ENCODE data around the gene TRAFD1. TPM values are rescaled to one million over a fixed set of nuclear protein-coding genes. Genes with fewer than 3 reads are reported as not detected.

The TRAFD1 gene
- total and polyA plus RNA-seq, 9 of the 15 experiments (the other 6 are each of a cell fraction or from before 2014, with no cell fraction given) = 41.3 to 85.5 (median 54.5) TPM

DNA sequence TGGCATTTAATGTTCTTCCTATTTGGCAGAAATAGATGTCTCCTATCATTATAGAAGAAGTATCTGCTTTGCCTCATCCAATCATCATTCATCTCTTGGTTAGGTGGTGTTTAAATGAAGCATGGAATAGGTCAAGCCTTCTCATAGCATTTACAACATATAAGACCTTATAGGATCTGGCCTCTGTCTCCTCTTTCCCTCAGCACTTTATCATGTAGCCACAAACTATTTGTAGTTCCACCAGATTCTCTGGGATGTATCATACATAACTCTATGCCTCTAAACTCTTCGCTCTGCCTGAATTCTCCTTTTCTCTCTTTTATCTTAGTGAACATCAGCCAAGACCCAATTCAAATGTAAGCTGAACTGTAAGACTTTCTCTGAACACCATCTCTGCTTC lies 37.5 kb upstream of the TRAFD1 start (continued):
- no peak for TF ChIP-seq AFF4 (CRISPR knock-in tag; IDR thresholded peaks at IDR 0.05)

GRCh38 chr12:112091563-112091962 lies 33.8 kb upstream of the TRAFD1 start:
- ATAC-seq (no peak), FAIRE-seq (no peak)
- POLR2A ChIA-PET = interaction anchor here (1.2 kb wide), 1 partner anchor 60 kb away, joined by 3 read pairs; no protein-coding TSS in a partner anchor
- TF ChIP-seq POLR2B (IDR thresholded peaks at IDR 0.05; ENCODE audit: low read depth, partially characterized antibody) (no peak), FOXJ3 (CRISPR knock-in tag; IDR thresholded peaks at IDR 0.05) (no peak), SMAD3 (CRISPR knock-in tag; conservative IDR thresholded peaks at IDR 0.05) (no peak), BRCA1 (IDR thresholded peaks at IDR 0.05) (no peak), BRCA1 (CRISPR knock-in tag; IDR thresholded peaks at IDR 0.05) (no peak), ZNF24 (IDR thresholded peaks at IDR 0.05) (no peak), ZNF764 (CRISPR knock-in tag; IDR thresholded peaks at IDR 0.05; ENCODE audit: low read depth) (no peak), RBM25 (IDR thresholded peaks at IDR 0.05; ENCODE audit: low read depth, low read length, severe bottlenecking) (no peak), PHB (CRISPR knock-in tag; IDR thresholded peaks at IDR 0.05) (no peak), ZC3H11A (IDR thresholded peaks at IDR 0.05; ENCODE audit: low read depth, low read length) (no peak), TRIM24 (IDR thresholded peaks at IDR 0.05) (no peak), BACH1 (tag; IDR thresholded peaks at IDR 0.05) (no peak), E2F5 (CRISPR knock-in tag; IDR thresholded peaks at IDR 0.05) (no peak)
- TF ChIP-seq, protein P1, sequence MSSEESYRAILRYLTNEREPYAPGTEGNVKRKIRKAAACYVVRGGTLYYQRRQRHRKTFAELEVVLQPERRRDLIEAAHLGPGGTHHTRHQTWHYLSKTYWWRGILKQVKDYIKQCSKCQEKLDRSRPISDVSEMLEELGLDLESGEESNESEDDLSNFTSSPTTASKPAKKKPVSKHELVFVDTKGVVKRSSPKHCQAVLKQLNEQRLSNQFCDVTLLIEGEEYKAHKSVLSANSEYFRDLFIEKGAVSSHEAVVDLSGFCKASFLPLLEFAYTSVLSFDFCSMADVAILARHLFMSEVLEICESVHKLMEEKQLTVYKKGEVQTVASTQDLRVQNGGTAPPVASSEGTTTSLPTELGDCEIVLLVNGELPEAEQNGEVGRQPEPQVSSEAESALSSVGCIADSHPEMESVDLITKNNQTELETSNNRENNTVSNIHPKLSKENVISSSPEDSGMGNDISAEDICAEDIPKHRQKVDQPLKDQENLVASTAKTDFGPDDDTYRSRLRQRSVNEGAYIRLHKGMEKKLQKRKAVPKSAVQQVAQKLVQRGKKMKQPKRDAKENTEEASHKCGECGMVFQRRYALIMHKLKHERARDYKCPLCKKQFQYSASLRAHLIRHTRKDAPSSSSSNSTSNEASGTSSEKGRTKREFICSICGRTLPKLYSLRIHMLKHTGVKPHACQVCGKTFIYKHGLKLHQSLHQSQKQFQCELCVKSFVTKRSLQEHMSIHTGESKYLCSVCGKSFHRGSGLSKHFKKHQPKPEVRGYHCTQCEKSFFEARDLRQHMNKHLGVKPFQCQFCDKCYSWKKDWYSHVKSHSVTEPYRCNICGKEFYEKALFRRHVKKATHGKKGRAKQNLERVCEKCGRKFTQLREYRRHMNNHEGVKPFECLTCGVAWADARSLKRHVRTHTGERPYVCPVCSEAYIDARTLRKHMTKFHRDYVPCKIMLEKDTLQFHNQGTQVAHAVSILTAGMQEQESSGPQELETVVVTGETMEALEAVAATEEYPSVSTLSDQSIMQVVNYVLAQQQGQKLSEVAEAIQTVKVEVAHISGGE (CRISPR knock-in tag; IDR thresholded peaks at IDR 0.05) = no peak

More at GRCh38 chr12:112091563-112091962, 33.8 kb upstream of the TRAFD1 start:
- H3K9me1 ChIP-seq (ENCODE audit: control insufficient read depth, insufficient read depth, low read length) = no peaks in the 10 kb centered on the region
- no peak for DNase-seq (ENCODE audit: extremely low read depth in 1 of 4, low spot score in 3 of 4)
- H3K36me3 ChIP-seq (ENCODE audit: control insufficient read depth, insufficient read depth, low read length) = peaks cover 87% of the 10 kb centered on the region
- H3K9ac ChIP-seq (ENCODE audit: insufficient read depth in 1 of 2, low read depth in 2 of 2, low read length in 2 of 2) = no peak overlapping the region
- H3K4me2 ChIP-seq (ENCODE audit: insufficient read depth, low read length) = no peak overlapping the region
- no peaks in the 10 kb centered on the region for H3K27me3 ChIP-seq (ENCODE audit: control insufficient read depth in 2 of 2, insufficient read depth in 2 of 2, low read length in 2 of 2)
- intact Hi-C loops (cut with micrococcal nuclease) (no loop called here), in situ Hi-C loops (cut with MboI) (no loop called here)
- H2AFZ ChIP-seq (ENCODE audit: low read depth, low read length) = no peak overlapping the region
- H3K9me3 ChIP-seq (replicated peaks; ENCODE audit: control insufficient read depth, insufficient read depth, low read depth, low read length) = no peaks in the 10 kb centered on the region
- WGBS (ENCODE audit: insufficient coverage, low coverage, missing lambda C conversion rate) = 100% methylated on average over 1 of the region's 3 CpGs
- no TSS peak for BruUV-seq (replicated peaks)
- H4K20me1 ChIP-seq (replicated peaks; ENCODE audit: control insufficient read depth, insufficient read depth, low read length) = 0 out of 2 replicates have a peak, but pooled peaks cover under 1% of the 10 kb centered on the region
- H3K79me2 ChIP-seq (ENCODE audit: control insufficient read depth, insufficient read depth, low read length) = peaks cover 80% of the 10 kb centered on the region
- H3K4me1 ChIP-seq (replicated peaks in 1 of 2; ENCODE audit: control insufficient read depth in 2 of 2, insufficient read depth in 2 of 2, low read length in 2 of 2) = peaks cover 0 to under 1% of the 10 kb centered on the region in 2 experiments; a peak in 2 of 5 replicates
- no peak overlapping the region for H3K27ac ChIP-seq (ENCODE audit: extremely low read depth, low read depth, low read length)
- CTCF ChIA-PET (ENCODE audit: low intra/inter-chr PET ratio) = no interaction called here
- H3K4me3 ChIP-seq = no peak overlapping the region
